DOHH2 (cell line): ENCODE measurements around the gene DENND4C.

ENCODE experiments used
- EZH2phosphoT487 ChIP-seq: fragments of 200-600 bp; sonication (generic); IDR thresholded peaks from 2 replicates; pipeline ENCODE4 v1.6.1; 2017; ENCODE audit warnings: borderline replicate concordance, mild to moderate bottlenecking, antibody characterized with exemption, low read length, moderate library complexity, mixed read lengths
- TF ChIP-seq, protein P1 (sequence below): fragments of 200-600 bp; sonication (generic); IDR thresholded peaks from one replicate; pipeline ENCODE4 v1.5.1; 2014; ENCODE audit warnings: antibody characterized with exemption, mild to moderate bottlenecking, low read depth, low read length; ENCODE audit not compliant: poor library complexity, severe bottlenecking

DNA sequence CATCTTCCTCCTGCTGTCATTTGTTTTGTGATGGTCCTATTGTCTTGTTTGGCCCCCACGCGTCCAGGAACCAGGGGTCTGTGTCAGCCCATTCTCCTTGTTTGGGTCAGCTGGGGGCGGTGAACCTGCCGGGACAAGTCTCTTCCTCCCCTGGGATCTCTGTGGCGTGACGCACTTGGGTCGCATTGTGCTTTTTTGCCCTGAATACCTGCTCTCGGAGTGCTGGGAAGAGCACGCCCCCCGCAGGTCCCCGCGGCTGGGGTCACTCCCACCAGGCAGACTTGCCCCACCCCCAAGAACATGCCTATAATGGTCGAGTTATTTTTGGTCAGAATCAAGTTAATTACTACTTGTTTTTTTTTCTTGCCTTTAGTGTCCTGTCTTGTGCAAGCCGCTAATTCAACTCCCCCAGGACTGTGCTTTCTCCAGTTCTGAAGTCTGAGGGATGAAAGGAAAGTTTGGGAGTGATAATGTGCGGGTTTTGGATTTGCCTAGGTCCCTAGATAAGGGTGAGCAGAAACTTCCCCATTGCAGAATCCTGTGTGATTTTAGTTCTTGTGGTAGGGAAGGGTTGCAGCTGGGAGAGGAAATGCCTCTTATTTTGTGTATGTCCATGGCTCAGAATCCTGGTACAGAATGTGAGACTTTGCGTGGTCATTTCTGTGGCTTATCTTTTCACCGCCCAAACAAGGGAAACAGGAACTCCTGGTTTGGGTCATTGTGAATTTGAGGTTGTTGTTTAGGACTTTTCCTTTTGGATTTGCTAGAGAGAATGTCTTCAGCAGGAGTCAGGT, 179.1 kb downstream of the DENND4C start:
- TF ChIP-seq, protein P1, sequence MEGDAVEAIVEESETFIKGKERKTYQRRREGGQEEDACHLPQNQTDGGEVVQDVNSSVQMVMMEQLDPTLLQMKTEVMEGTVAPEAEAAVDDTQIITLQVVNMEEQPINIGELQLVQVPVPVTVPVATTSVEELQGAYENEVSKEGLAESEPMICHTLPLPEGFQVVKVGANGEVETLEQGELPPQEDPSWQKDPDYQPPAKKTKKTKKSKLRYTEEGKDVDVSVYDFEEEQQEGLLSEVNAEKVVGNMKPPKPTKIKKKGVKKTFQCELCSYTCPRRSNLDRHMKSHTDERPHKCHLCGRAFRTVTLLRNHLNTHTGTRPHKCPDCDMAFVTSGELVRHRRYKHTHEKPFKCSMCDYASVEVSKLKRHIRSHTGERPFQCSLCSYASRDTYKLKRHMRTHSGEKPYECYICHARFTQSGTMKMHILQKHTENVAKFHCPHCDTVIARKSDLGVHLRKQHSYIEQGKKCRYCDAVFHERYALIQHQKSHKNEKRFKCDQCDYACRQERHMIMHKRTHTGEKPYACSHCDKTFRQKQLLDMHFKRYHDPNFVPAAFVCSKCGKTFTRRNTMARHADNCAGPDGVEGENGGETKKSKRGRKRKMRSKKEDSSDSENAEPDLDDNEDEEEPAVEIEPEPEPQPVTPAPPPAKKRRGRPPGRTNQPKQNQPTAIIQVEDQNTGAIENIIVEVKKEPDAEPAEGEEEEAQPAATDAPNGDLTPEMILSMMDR: no peak
- 0 out of 2 replicates have a peak, but pooled peaks have one; percentile 49 for TF ChIP-seq EZH2phosphoT487
